H1 (cell line): ENCODE results near the gene KRT23. TPM values are rescaled to one million over a fixed set of nuclear protein-coding genes. Genes with fewer than 3 reads are reported as not detected.

Source experiments
- CTCF ChIA-PET: fragments of 300-600 bp; sonication (Branson Sonifier 250); formaldehyde crosslinking; loops from one replicate; lab custom pipeline; 2021; ENCODE audit not compliant: partially characterized antibody; lab: Charles Lee
- POLR2A ChIA-PET: fragments of 300-600 bp; sonication (Branson Sonifier 250); formaldehyde crosslinking; loops from one replicate; lab custom pipeline; 2021; ENCODE audit warnings: inconsistent platforms; ENCODE audit not compliant: partially characterized antibody; lab: Charles Lee
- DNase-seq, 2 experiments: peaks; one replicate each; pipeline versions ENCODE4 v3.0.0 to v3.0.0-alpha.2; 2010 to 2022; ENCODE audit warnings: low spot score in 2 of 2, low read depth in 1 of 2, mixed read lengths in 1 of 2
- FAIRE-seq: peaks from 2 replicates; lab custom pipeline; 2011; peaks lifted over from hg19 to GRCh38; lab: Jason Lieb, UNC
- H2AFZ ChIP-seq: 2 replicates; pipeline ENCODE4 v1.8.1; 2012; ENCODE audit warnings: low read length, inconsistent platforms
- H2AK5ac ChIP-seq: 2 replicates; pipeline ENCODE4 v1.6.1; 2013; ENCODE audit warnings: low read depth, low read length
- H2BK120ac ChIP-seq: replicated peaks from 2 replicates; pipeline ENCODE3; 2013; ENCODE audit warnings: low read depth, low read length, inconsistent platforms
- H2BK12ac ChIP-seq: 2 replicates; pipeline ENCODE4 v1.6.1; 2013; ENCODE audit warnings: low read depth, low read length
- H2BK15ac ChIP-seq: 2 replicates; pipeline ENCODE4 v1.6.1; 2013; ENCODE audit warnings: low read length
- H2BK20ac ChIP-seq: 2 replicates; pipeline ENCODE4 v1.6.1; 2013; ENCODE audit warnings: low read length
- H2BK5ac ChIP-seq: 2 replicates; pipeline ENCODE4 v1.6.1; 2013; ENCODE audit warnings: low read depth, low read length
- H3K14ac ChIP-seq: 2 replicates; pipeline ENCODE4 v1.6.1; 2013; ENCODE audit warnings: inconsistent platforms; ENCODE audit not compliant: insufficient read length
- H3K18ac ChIP-seq: 2 replicates; pipeline ENCODE4 v1.6.1; 2013; ENCODE audit warnings: low read length; ENCODE audit errors: extremely low read depth
- H3K23ac ChIP-seq: 2 replicates; pipeline ENCODE4 v1.6.1; 2013; ENCODE audit warnings: inconsistent platforms; ENCODE audit not compliant: insufficient read length
- H3K23me2 ChIP-seq: 2 replicates; pipeline ENCODE4 v1.6.1; 2013; ENCODE audit warnings: low read depth, low read length
- H3K27ac ChIP-seq: 2 replicates; pipeline ENCODE4 v1.6.1; 2011; ENCODE audit warnings: low read depth, low read length, inconsistent platforms
- H3K27me3 ChIP-seq, 4 experiments: replicated peaks in 1 of 4; 1 replicate in 1 of 4; 2 replicates in 3 of 4; pipeline versions ENCODE4 v1.6.1 to v1.8.1; 2011 to 2013; ENCODE audit warnings: low read length in 3 of 4, mild to moderate bottlenecking in 3 of 4, inconsistent platforms in 2 of 4, mixed read lengths in 2 of 4, moderate library complexity in 1 of 4; ENCODE audit not compliant: control insufficient read depth in 3 of 4, insufficient read depth in 3 of 4; ENCODE audit errors: extremely low read depth in 1 of 4
- H3K36me3 ChIP-seq, 4 experiments: 2 replicates each; pipeline versions ENCODE4 v1.6.1 to v1.8.1; 2011 to 2013; ENCODE audit warnings: mild to moderate bottlenecking in 4 of 4, low read length in 3 of 4, moderate library complexity in 2 of 4, control low read depth in 1 of 4, inconsistent platforms in 1 of 4; ENCODE audit not compliant: insufficient read depth in 4 of 4, control insufficient read depth in 2 of 4
- H3K4ac ChIP-seq: replicated peaks from 2 replicates; pipeline ENCODE3; 2013; ENCODE audit warnings: low read length, low read depth, mixed read lengths, inconsistent platforms; ENCODE audit not compliant: insufficient read length
- H3K4me1 ChIP-seq, 4 experiments: replicated peaks in 1 of 4; 1 replicate in 1 of 4; 2 replicates in 3 of 4; pipeline versions ENCODE4 v1.6.1 to v1.8.1; 2011 to 2013; ENCODE audit warnings: low read length in 3 of 4, inconsistent platforms in 2 of 4, mixed read lengths in 1 of 4; ENCODE audit not compliant: insufficient read depth in 4 of 4, control insufficient read depth in 3 of 4
- H3K4me2 ChIP-seq, 2 experiments: 2 replicates each; pipeline versions ENCODE4 v1.6.1 to v1.8.1; 2011 to 2013; ENCODE audit warnings: low read depth in 2 of 2, low read length in 2 of 2, control low read depth in 1 of 2, inconsistent platforms in 1 of 2, mild to moderate bottlenecking in 1 of 2; ENCODE audit not compliant: insufficient read depth in 1 of 2
- H3K4me3 ChIP-seq, 4 experiments: fragments of 200-600, 300-600 bp in 1 of 4; sonication (generic), shearing (Covaris generic), sonication (Bioruptor Twin) in 1 of 4; 2 replicates each; pipeline versions ENCODE4 v1.5.1 to v1.8.1; 2011 to 2016; ENCODE audit warnings: low read length in 4 of 4, low read depth in 3 of 4, control low read depth in 2 of 4, inconsistent platforms in 2 of 4, mild to moderate bottlenecking in 2 of 4, mixed read lengths in 1 of 4, moderate library complexity in 1 of 4; ENCODE audit not compliant: insufficient read depth in 2 of 4; ENCODE audit errors: extremely low read depth in 1 of 4
- H3K56ac ChIP-seq: replicated peaks from 2 replicates; pipeline ENCODE3; 2013; ENCODE audit warnings: low read depth, mild to moderate bottlenecking, mixed read lengths, low read length, inconsistent platforms; ENCODE audit not compliant: insufficient read length
- H3K79me1 ChIP-seq: 2 replicates; pipeline ENCODE4 v1.6.1; 2013; ENCODE audit warnings: low read depth, low read length, control low read depth
- H3K79me2 ChIP-seq, 2 experiments: 2 replicates each; pipeline versions ENCODE4 v1.6.1 to v1.8.1; 2012 to 2013; ENCODE audit warnings: low read length in 2 of 2, mild to moderate bottlenecking in 2 of 2, inconsistent platforms in 1 of 2; ENCODE audit not compliant: insufficient read depth in 2 of 2, control insufficient read depth in 1 of 2
- H3K9ac ChIP-seq, 4 experiments: replicated peaks in 1 of 4; 1 replicate in 1 of 4; 2 replicates in 3 of 4; pipeline versions ENCODE4 v1.6.1 to v1.8.1; 2011 to 2013; ENCODE audit warnings: low read depth in 3 of 4, low read length in 3 of 4, control low read depth in 2 of 4, mild to moderate bottlenecking in 2 of 4, moderate library complexity in 2 of 4, inconsistent platforms in 1 of 4; ENCODE audit errors: extremely low read depth in 1 of 4
- H3K9me3 ChIP-seq, 2 experiments: 2 replicates each; pipeline versions ENCODE4 v1.6.1 to v1.8.1; 2012 to 2013; ENCODE audit warnings: mild to moderate bottlenecking in 2 of 2, moderate library complexity in 2 of 2, control low read depth in 1 of 2, inconsistent platforms in 1 of 2, low read depth in 1 of 2, low read length in 1 of 2, mixed read lengths in 1 of 2; ENCODE audit not compliant: insufficient read depth in 2 of 2
- H4K20me1 ChIP-seq, 2 experiments: replicated peaks in 1 of 2; 2 replicates each; pipeline versions ENCODE3 to v1.8.1; 2011 to 2013; ENCODE audit warnings: inconsistent platforms in 2 of 2, low read length in 2 of 2, mild to moderate bottlenecking in 1 of 2; ENCODE audit not compliant: insufficient read depth in 2 of 2, control insufficient read depth in 1 of 2
- H4K5ac ChIP-seq: 2 replicates; pipeline ENCODE4 v1.6.1; 2013; ENCODE audit warnings: low read length, low read depth, mixed read lengths, inconsistent platforms; ENCODE audit not compliant: insufficient read length
- H4K8ac ChIP-seq: 2 replicates; pipeline ENCODE4 v1.8.0; 2013; ENCODE audit warnings: mild to moderate bottlenecking, moderate library complexity, low read length, inconsistent platforms; ENCODE audit not compliant: insufficient read depth; ENCODE audit errors: extremely low read depth
- H4K91ac ChIP-seq: replicated peaks from 2 replicates; pipeline ENCODE3; 2013; ENCODE audit warnings: low read length, mixed read lengths, inconsistent platforms; ENCODE audit not compliant: insufficient read length
- CBX5 ChIP-seq: fragments of 300-800, 300-1000 bp; sonication (generic); IDR thresholded peaks from 2 replicates; pipeline ENCODE4 v1.7.1; 2016; ENCODE audit warnings: antibody characterized with exemption, low read length, low read depth
- CHD1 ChIP-seq: IDR thresholded peaks from 2 replicates; pipeline ENCODE4 v1.6.1; 2012; ENCODE audit warnings: low read depth, low read length, improper control_type of control experiment
- CREB1 ChIP-seq: IDR thresholded peaks from 2 replicates; pipeline ENCODE4 v1.6.1; 2012; ENCODE audit warnings: inconsistent platforms
- FOSL1 ChIP-seq: IDR thresholded peaks from 2 replicates; pipeline ENCODE4 v1.6.1; 2011; ENCODE audit warnings: mild to moderate bottlenecking, low read depth, low read length, moderate library complexity; ENCODE audit not compliant: insufficient read depth
- POLR2AphosphoS5 ChIP-seq: IDR thresholded peaks from 2 replicates; pipeline ENCODE4 v1.6.1; 2011; ENCODE audit warnings: low read depth, low read length
- POU5F1 ChIP-seq: IDR thresholded peaks from 2 replicates; pipeline ENCODE4 v1.6.1; 2011; ENCODE audit warnings: low read depth, mild to moderate bottlenecking, low read length, moderate library complexity
- RXRA ChIP-seq: IDR thresholded peaks from 2 replicates; pipeline ENCODE4 v1.6.1; 2011; ENCODE audit warnings: low read depth, mild to moderate bottlenecking, low read length, moderate library complexity; ENCODE audit not compliant: insufficient read depth
- SP1 ChIP-seq: IDR thresholded peaks from 2 replicates; pipeline ENCODE4 v1.6.1; 2011; ENCODE audit warnings: low read depth, low read length
- WGBS, 2 experiments: shearing (Covaris generic) in 1 of 2; methylation state at CpG; one replicate each; pipeline versions ENCODE4 v1.1.6 to v1.1.7; 2013 to 2015; ENCODE audit warnings: low lambda C conversion rate in 2 of 2, mixed read lengths in 2 of 2, inconsistent platforms in 1 of 2, low coverage in 1 of 2, missing lambda C conversion rate in 1 of 2; ENCODE audit not compliant: insufficient replicate concordance in 2 of 2, insufficient coverage in 1 of 2, insufficient read length in 1 of 2; ENCODE audit errors: extremely low coverage in 1 of 2, missing lambda C conversion rate in 1 of 2; 5-methylcytosine and 5-hydroxymethylcytosine counted together
- polyA plus RNA-seq, 7 experiments: library from polyadenylated mRNA; depleted of rRNA in 3 of 7; stranded (reverse) in 5 of 7; unstranded in 2 of 7; fragments of >200 nt in 5 of 7; fragments of 200-250 nt in 2 of 7; gene quantifications; 1 replicate in 5 of 7; 2 replicates in 1 of 7; 4 replicates in 1 of 7; pipeline versions ENCODE4 v1.2.1 to v1.2.3, GENCODE V29; 2011 to 2013; ENCODE audit warnings: missing spikeins in 2 of 7, mixed read lengths in 2 of 7
- total RNA-seq: library from RNA; stranded (reverse); fragmentation: NEBNext Ultra II Directional; extraction: Animal tissue kit (Norgen Biotek cat#: 25700); gene quantifications from 2 replicates; pipeline ENCODE4 v1.2.1, GENCODE V29; 2021
- TF ChIP-seq, protein P1 (sequence below): IDR thresholded peaks from 2 replicates; pipeline ENCODE4 v1.6.1; 2012; ENCODE audit warnings: inconsistent platforms

KRT23 gene
- total and polyA plus RNA-seq, 2 of the 8 experiments (the other 6 are each of a cell fraction or from before 2014, with no cell fraction given), result not detected

DNA sequence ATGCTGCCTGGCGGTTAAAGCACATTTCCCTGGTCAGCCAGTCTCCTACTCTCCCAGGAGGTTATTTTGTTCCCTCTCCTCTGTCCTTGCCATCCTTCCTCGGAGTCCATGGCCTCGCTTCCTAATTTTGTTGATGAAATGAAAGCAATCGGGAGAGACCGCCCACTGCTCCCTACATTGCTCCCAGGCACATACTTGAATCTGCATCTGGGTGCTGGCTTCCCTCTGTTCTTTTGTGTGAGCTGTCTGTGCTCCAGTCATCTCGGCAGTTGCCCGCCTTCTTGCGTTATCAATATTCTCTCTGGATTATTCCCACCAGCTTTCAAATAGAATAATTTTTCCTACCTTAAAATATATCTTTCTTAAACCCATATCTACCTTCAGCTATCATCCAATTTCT is 11.1 kb downstream of the KRT23 start:
- Histone ChIP-seq H3K79me2 (no peaks in the 10 kb centered on the region), H4K20me1 (no peaks in the 10 kb centered on the region), H2AFZ (peak overlapping the region; percentile 42; the same call in 1 of the 2 replicates), H2BK15ac (0 out of 2 replicates have a peak overlapping the region, but pooled peaks have one; percentile 14), H4K5ac (peak overlapping the region; percentile 5), H3K56ac (no peak overlapping the region), H2BK20ac (no peak overlapping the region), H3K23me2 (no peaks in the 10 kb centered on the region), H2BK5ac (no peak overlapping the region), H3K4me1 (no peaks in the 10 kb centered on the region), H3K23ac (no peak overlapping the region), H4K8ac (no peak overlapping the region), H4K91ac (no peak overlapping the region), H3K14ac (no peak overlapping the region), H3K36me3 (no peaks in the 10 kb centered on the region), H3K9me3 (no peaks in the 10 kb centered on the region), H2BK120ac (no peak overlapping the region), H3K27me3 (no peaks in the 10 kb centered on the region), H3K4me2 (no peak overlapping the region; a peak in 1 of 4 replicates), H3K27ac (no peak overlapping the region), H3K18ac (no peak overlapping the region), H3K9ac (no peak overlapping the region), H3K4ac (no peak overlapping the region), H2AK5ac (no peak overlapping the region), H3K79me1 (no peaks in the 10 kb centered on the region), H3K4me3 (no peak overlapping the region), H2BK12ac (no peak overlapping the region)
- ChIA-PET CTCF (no interaction called here), POLR2A (no interaction called here)
- WGBS, 2 experiments, result 85% methylated on average over 8 of the region's 8 CpGs; no CpG with 5 or more reads in 1 of the 2 experiments
- DNase-seq (no peak), FAIRE-seq (no peak)
- TF ChIP-seq CBX5, result no peak
- no peak for TF ChIP-seq POU5F1
- TF ChIP-seq, protein P1, sequence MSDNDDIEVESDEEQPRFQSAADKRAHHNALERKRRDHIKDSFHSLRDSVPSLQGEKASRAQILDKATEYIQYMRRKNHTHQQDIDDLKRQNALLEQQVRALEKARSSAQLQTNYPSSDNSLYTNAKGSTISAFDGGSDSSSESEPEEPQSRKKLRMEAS, result no peak
- no peak for TF ChIP-seq FOSL1
- no peak for TF ChIP-seq SP1
- TF ChIP-seq RXRA, result no peak
- TF ChIP-seq CREB1, result no peak
- TF ChIP-seq POLR2AphosphoS5, result no peak
- no peak for TF ChIP-seq CHD1
